ENCODE results near the gene SCIN. TPM values are rescaled to one million over a fixed set of nuclear protein-coding genes. Genes with fewer than 3 reads are reported as not detected.

Gene SCIN
- total and polyA plus RNA-seq, 9 donors: 0.27 to 0.84 (median 0.36) TPM

DNA sequence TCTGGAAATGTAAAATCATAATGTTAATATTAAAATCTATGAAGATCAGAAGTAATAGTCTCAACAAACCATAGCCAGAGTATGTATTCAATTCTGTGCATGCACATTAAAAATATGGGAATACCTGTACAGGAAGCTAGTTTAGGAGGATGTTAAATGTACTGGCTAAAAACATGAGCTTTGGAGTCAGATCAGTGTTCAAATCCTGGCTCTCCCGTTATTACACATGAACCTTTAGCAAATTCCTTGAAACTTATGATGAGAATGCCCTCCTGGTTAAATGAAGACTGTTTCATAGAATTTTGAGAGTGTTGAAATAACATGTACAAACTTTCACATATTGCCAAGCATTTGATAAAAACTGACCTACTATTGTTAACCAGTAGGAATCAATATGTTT is 121.5 kb downstream of the SCIN start:
- no peaks in the 10 kb centered on the region for H3K36me3 ChIP-seq (ENCODE audit: control insufficient read depth, insufficient read depth, low read length)
- H3K27me3 ChIP-seq (ENCODE audit: control insufficient read depth, insufficient read depth, low read length): no peaks in the 10 kb centered on the region
- no peaks in the 10 kb centered on the region for H3K4me1 ChIP-seq (ENCODE audit: control insufficient read depth, insufficient read depth, low read length)
- no peak for DNase-seq
- WGBS (ENCODE audit: insufficient coverage): no CpG with 5 or more reads among the region's 1 CpG
- H3K4me3 ChIP-seq (ENCODE audit: low read length): no peak overlapping the region
- no peaks in the 10 kb centered on the region for H3K9me3 ChIP-seq (replicated peaks; ENCODE audit: control insufficient read depth, low read depth, low read length)
- H3K27ac ChIP-seq (ENCODE audit: low read length): no peak overlapping the region

- WGBS (ENCODE audit: insufficient coverage): no CpG with 5 or more reads among the region's 3 CpGs
- no peak overlapping the region for H3K4me3 ChIP-seq (ENCODE audit: low read length)
- H3K4me1 ChIP-seq (ENCODE audit: control insufficient read depth, insufficient read depth, low read length): no peaks in the 10 kb centered on the region
- H3K27ac ChIP-seq (ENCODE audit: low read length): no peak overlapping the region
- DNase-seq: no peak
- H3K9me3 ChIP-seq (replicated peaks; ENCODE audit: control insufficient read depth, low read depth, low read length): no peaks in the 10 kb centered on the region
- no peaks in the 10 kb centered on the region for H3K36me3 ChIP-seq (ENCODE audit: control insufficient read depth, insufficient read depth, low read length)
- no peaks in the 10 kb centered on the region for H3K27me3 ChIP-seq (ENCODE audit: control insufficient read depth, insufficient read depth, low read length)
These were observed 122.1 kb downstream of the SCIN start for GRCh38 chr7:12692479-12693259.

- DNase-seq: no peak
- WGBS (ENCODE audit: insufficient coverage): 67% methylated on average over 1 of the region's 1 CpG
- Histone ChIP-seq H3K9me3 (replicated peaks; ENCODE audit: control insufficient read depth, low read depth, low read length) (no peaks in the 10 kb centered on the region), H3K4me1 (ENCODE audit: control insufficient read depth, insufficient read depth, low read length) (no peaks in the 10 kb centered on the region), H3K36me3 (ENCODE audit: control insufficient read depth, insufficient read depth, low read length) (no peaks in the 10 kb centered on the region), H3K4me3 (ENCODE audit: low read length) (no peak overlapping the region), H3K27me3 (ENCODE audit: control insufficient read depth, insufficient read depth, low read length) (no peaks in the 10 kb centered on the region), H3K27ac (ENCODE audit: low read length) (no peak overlapping the region)
These were observed 124.3 kb downstream of the SCIN start for GRCh38 chr7:12694817-12695216.

DNA sequence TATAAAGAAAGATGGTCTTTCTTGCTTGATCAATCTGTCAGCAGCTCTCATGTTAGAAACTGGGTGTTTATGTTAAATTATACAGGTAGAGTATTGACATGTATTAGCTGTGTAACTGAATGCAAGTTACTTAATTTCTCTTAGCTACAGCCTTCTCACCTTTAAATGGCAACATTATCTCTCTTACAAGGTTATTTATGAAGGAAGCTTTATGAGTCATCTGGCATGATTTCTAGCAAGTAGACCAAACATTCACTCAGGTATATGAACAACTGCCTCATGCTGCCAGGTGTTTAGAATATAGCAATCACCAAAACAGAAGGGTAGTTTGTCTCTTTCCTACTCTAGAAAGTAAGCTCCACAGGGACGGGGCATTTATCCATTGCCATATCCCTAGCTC is 125.4 kb downstream of the SCIN start:
- DNase-seq: no peak
- H3K36me3 ChIP-seq (ENCODE audit: control insufficient read depth, insufficient read depth, low read length): no peaks in the 10 kb centered on the region
- no peaks in the 10 kb centered on the region for H3K4me1 ChIP-seq (ENCODE audit: control insufficient read depth, insufficient read depth, low read length)
- no CpG with 5 or more reads among the region's 1 CpG for WGBS (ENCODE audit: insufficient coverage)
- no peak overlapping the region for H3K27ac ChIP-seq (ENCODE audit: low read length)
- H3K4me3 ChIP-seq (ENCODE audit: low read length): no peak overlapping the region
- H3K27me3 ChIP-seq (ENCODE audit: control insufficient read depth, insufficient read depth, low read length): no peaks in the 10 kb centered on the region
- peaks cover 3% of the 10 kb centered on the region for H3K9me3 ChIP-seq (replicated peaks; ENCODE audit: control insufficient read depth, low read depth, low read length)

DNA sequence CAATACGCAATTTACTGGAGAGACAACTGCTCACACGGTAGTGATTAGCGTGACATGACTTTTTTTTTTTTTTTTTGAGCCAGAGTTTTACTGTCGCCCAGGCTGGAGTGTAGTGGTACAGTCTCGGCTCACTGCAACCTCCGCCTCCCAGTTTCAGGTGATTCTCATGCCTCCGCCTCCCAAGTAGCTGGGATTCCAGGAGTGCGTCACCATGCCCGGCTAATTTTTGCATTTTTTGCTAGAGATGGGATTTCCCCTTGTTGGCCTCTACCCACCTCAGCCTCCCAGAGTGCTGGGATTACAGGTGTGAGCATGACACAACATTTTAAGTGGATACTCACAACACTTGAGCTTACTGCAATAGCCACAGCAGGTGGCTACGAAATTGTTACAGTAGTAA is 128.8 kb downstream of the SCIN start:
- Histone ChIP-seq H3K4me3 (ENCODE audit: low read length) (no peak overlapping the region), H3K27ac (ENCODE audit: low read length) (no peak overlapping the region), H3K9me3 (replicated peaks; ENCODE audit: control insufficient read depth, low read depth, low read length) (peaks cover 13% of the 10 kb centered on the region), H3K36me3 (ENCODE audit: control insufficient read depth, insufficient read depth, low read length) (no peaks in the 10 kb centered on the region), H3K4me1 (ENCODE audit: control insufficient read depth, insufficient read depth, low read length) (no peaks in the 10 kb centered on the region), H3K27me3 (ENCODE audit: control insufficient read depth, insufficient read depth, low read length) (no peaks in the 10 kb centered on the region)
- no peak for DNase-seq
- WGBS (ENCODE audit: insufficient coverage): 91% methylated on average over 6 of the region's 10 CpGs

DNA sequence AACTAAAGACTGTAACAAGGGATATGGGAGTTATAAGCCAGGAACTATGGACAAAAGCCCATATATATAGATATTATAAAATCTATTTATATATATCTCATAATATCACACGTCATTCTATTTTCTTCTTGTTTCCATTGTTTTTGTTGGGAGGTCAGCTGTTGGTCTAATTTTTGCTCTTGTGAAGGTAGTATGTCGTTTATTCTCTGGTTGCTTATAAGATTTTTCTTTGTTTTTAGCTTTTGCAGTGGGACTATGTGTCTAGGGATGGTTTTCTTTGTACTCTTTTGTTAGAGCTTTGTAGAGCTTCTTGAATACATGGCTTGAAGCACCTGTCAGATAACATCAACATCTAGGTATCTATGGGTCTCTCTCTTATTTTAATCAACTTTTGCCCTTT is 130.9 kb downstream of the SCIN start:
- WGBS (ENCODE audit: insufficient coverage): no CpG with 5 or more reads among the region's 2 CpGs
- Histone ChIP-seq H3K27me3 (ENCODE audit: control insufficient read depth, insufficient read depth, low read length) (no peaks in the 10 kb centered on the region), H3K4me3 (ENCODE audit: low read length) (no peak overlapping the region), H3K27ac (ENCODE audit: low read length) (no peak overlapping the region), H3K36me3 (ENCODE audit: control insufficient read depth, insufficient read depth, low read length) (no peaks in the 10 kb centered on the region), H3K4me1 (ENCODE audit: control insufficient read depth, insufficient read depth, low read length) (no peaks in the 10 kb centered on the region), H3K9me3 (replicated peaks; ENCODE audit: control insufficient read depth, low read depth, low read length) (peaks cover 13% of the 10 kb centered on the region)
- no peak for DNase-seq

GRCh38 chr7:12703881-12704280 is 133.4 kb downstream of the SCIN start:
- Histone ChIP-seq H3K27ac (ENCODE audit: low read length) (no peak overlapping the region), H3K9me3 (replicated peaks; ENCODE audit: control insufficient read depth, low read depth, low read length) (peaks cover 13% of the 10 kb centered on the region), H3K36me3 (ENCODE audit: control insufficient read depth, insufficient read depth, low read length) (no peaks in the 10 kb centered on the region), H3K4me1 (ENCODE audit: control insufficient read depth, insufficient read depth, low read length) (no peaks in the 10 kb centered on the region), H3K4me3 (ENCODE audit: low read length) (no peak overlapping the region), H3K27me3 (ENCODE audit: control insufficient read depth, insufficient read depth, low read length) (no peaks in the 10 kb centered on the region)
- DNase-seq: peak; percentile 57
- WGBS (ENCODE audit: insufficient coverage): no CpG with 5 or more reads among the region's 2 CpGs

- Histone ChIP-seq H3K27me3 (ENCODE audit: control insufficient read depth, insufficient read depth, low read length) (no peaks in the 10 kb centered on the region), H3K36me3 (ENCODE audit: control insufficient read depth, insufficient read depth, low read length) (no peaks in the 10 kb centered on the region), H3K9me3 (replicated peaks; ENCODE audit: control insufficient read depth, low read depth, low read length) (peaks cover 11% of the 10 kb centered on the region), H3K4me3 (ENCODE audit: low read length) (no peak overlapping the region), H3K4me1 (ENCODE audit: control insufficient read depth, insufficient read depth, low read length) (no peaks in the 10 kb centered on the region), H3K27ac (ENCODE audit: low read length) (no peak overlapping the region)
- DNase-seq: no peak
- 92% methylated on average over 2 of the region's 4 CpGs for WGBS (ENCODE audit: insufficient coverage)
These were observed 135.4 kb downstream of the SCIN start for GRCh38 chr7:12705878-12706277.

GRCh38 chr7:12706900-12707536 is 136.5 kb downstream of the SCIN start:
- no peaks in the 10 kb centered on the region for H3K27me3 ChIP-seq (ENCODE audit: control insufficient read depth, insufficient read depth, low read length)
- no peak for DNase-seq
- no peak overlapping the region for H3K4me3 ChIP-seq (ENCODE audit: low read length)
- peaks cover 1% of the 10 kb centered on the region for H3K9me3 ChIP-seq (replicated peaks; ENCODE audit: control insufficient read depth, low read depth, low read length)
- H3K27ac ChIP-seq (ENCODE audit: low read length): no peak overlapping the region
- no peaks in the 10 kb centered on the region for H3K36me3 ChIP-seq (ENCODE audit: control insufficient read depth, insufficient read depth, low read length)
- no peaks in the 10 kb centered on the region for H3K4me1 ChIP-seq (ENCODE audit: control insufficient read depth, insufficient read depth, low read length)

- H3K4me3 ChIP-seq (ENCODE audit: low read length): no peak overlapping the region
- no peaks in the 10 kb centered on the region for H3K36me3 ChIP-seq (ENCODE audit: control insufficient read depth, insufficient read depth, low read length)
- no peak for DNase-seq
- no peaks in the 10 kb centered on the region for H3K9me3 ChIP-seq (replicated peaks; ENCODE audit: control insufficient read depth, low read depth, low read length)
- no peaks in the 10 kb centered on the region for H3K27me3 ChIP-seq (ENCODE audit: control insufficient read depth, insufficient read depth, low read length)
- no peaks in the 10 kb centered on the region for H3K4me1 ChIP-seq (ENCODE audit: control insufficient read depth, insufficient read depth, low read length)
- H3K27ac ChIP-seq (ENCODE audit: low read length): no peak overlapping the region
These were observed 137.8 kb downstream of the SCIN start for GRCh38 chr7:12708314-12708713.

Data from muscle of leg (tissue), 11 donors.